HL-60 (cell line): ENCODE results near the gene PRKCSH.

Experiments
- DNase-seq, 2 experiments: peaks; one replicate each; pipeline ENCODE4 v3.0.0-alpha.2; 2010 to 2020; ENCODE audit warnings: low read depth in 1 of 2, low spot score in 1 of 2
- H3K27ac ChIP-seq: fragments of 250-450 bp; sonication (Bioruptor Pico); replicated peaks from 2 replicates; pipeline ENCODE4 v1.5.1; 2020; ENCODE audit warnings: mild to moderate bottlenecking, moderate library complexity
- H3K27me3 ChIP-seq: fragments of 250-450 bp; sonication (Bioruptor Pico); 2 replicates; pipeline ENCODE4 v1.5.1; 2021; ENCODE audit warnings: mild to moderate bottlenecking, moderate library complexity; ENCODE audit not compliant: insufficient read depth, poor library complexity, severe bottlenecking
- H3K4me3 ChIP-seq: replicated peaks from 2 replicates; pipeline ENCODE4 v1.5.1; 2011; ENCODE audit warnings: mild to moderate bottlenecking, control low read depth, low read length; ENCODE audit not compliant: insufficient read depth
- GABPA ChIP-seq: IDR thresholded peaks from 2 replicates; pipeline ENCODE4 v1.6.1; 2012; ENCODE audit warnings: low read depth
- POLR2AphosphoS5 ChIP-seq: IDR thresholded peaks from 2 replicates; pipeline ENCODE4 v1.6.1; 2012; ENCODE audit warnings: low read depth
- REST ChIP-seq: IDR thresholded peaks from 2 replicates; pipeline ENCODE4 v1.6.1; 2012; ENCODE audit warnings: low read depth; ENCODE audit not compliant: insufficient replicate concordance
- SPI1 ChIP-seq: IDR thresholded peaks from 2 replicates; pipeline ENCODE4 v1.6.1; 2012; ENCODE audit warnings: low read depth, mild to moderate bottlenecking, borderline replicate concordance
- TF ChIP-seq, protein P1 (sequence below): IDR thresholded peaks from one replicate; pipeline ENCODE4 v1.5.1; 2011; ENCODE audit warnings: low read length, control low read depth, inconsistent platforms; ENCODE audit not compliant: insufficient read depth

Gene PRKCSH

DNA sequence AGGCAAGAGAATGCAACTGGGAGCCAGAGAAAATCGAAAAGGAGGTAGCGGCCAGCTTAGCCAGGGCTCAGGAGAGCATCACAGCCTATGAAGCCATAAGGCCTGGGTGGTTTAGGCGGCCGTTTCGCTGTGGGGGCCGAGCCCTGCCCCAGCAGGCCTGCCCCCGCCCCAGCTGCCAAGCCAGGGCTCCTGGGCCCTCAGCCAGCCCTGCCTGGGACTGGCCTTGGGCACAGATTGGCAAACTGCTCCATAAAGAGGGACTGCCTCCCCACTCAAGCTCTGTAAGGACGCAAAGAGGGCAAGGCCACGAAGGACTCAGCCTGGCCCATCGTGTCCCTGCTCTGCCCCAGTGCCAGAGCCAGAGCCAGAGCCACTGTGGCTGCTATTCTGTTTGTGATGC, 60.0 kb downstream of the PRKCSH start:
- Histone ChIP-seq H3K4me3 (no peak overlapping the region), H3K27me3 (no peaks in the 10 kb centered on the region), H3K27ac (no peak overlapping the region)
- TF ChIP-seq REST (no peak), GABPA (no peak), SPI1 (no peak), POLR2AphosphoS5 (no peak)
- TF ChIP-seq, protein P1, sequence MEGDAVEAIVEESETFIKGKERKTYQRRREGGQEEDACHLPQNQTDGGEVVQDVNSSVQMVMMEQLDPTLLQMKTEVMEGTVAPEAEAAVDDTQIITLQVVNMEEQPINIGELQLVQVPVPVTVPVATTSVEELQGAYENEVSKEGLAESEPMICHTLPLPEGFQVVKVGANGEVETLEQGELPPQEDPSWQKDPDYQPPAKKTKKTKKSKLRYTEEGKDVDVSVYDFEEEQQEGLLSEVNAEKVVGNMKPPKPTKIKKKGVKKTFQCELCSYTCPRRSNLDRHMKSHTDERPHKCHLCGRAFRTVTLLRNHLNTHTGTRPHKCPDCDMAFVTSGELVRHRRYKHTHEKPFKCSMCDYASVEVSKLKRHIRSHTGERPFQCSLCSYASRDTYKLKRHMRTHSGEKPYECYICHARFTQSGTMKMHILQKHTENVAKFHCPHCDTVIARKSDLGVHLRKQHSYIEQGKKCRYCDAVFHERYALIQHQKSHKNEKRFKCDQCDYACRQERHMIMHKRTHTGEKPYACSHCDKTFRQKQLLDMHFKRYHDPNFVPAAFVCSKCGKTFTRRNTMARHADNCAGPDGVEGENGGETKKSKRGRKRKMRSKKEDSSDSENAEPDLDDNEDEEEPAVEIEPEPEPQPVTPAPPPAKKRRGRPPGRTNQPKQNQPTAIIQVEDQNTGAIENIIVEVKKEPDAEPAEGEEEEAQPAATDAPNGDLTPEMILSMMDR, result no peak
- DNase-seq, result no peak

DNA sequence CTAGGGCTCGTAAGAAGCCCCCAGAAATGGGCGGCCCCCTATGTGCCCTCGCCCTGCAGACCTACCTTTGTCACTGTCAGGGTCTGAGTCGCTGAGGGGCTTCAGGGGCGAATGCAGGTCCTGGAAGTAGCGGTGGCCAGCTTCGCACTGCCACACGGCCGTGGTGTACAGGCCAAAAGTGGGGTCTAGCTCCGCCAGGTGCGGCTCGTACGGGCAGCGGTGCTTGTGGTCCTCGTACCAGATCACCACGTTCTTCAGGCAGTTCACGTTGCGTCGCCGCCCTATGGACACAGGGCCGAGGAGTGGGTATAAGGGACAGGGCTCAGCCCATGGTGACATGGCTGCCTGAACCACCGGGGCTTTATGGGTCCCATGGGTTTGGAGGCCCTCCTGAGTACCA, 60.5 kb downstream of the PRKCSH start:
- Histone ChIP-seq H3K4me3 (no peak overlapping the region), H3K27me3 (no peaks in the 10 kb centered on the region), H3K27ac (no peak overlapping the region)
- TF ChIP-seq REST (no peak), POLR2AphosphoS5 (no peak), SPI1 (no peak), GABPA (no peak)
- TF ChIP-seq, protein P1, result no peak
- no peak for DNase-seq

- Histone ChIP-seq H3K4me3 (no peak overlapping the region), H3K27ac (no peak overlapping the region), H3K27me3 (no peaks in the 10 kb centered on the region)
- TF ChIP-seq GABPA, result no peak
- TF ChIP-seq, protein P1, result peak; percentile 66
- peak; percentile 47 to 72 for DNase-seq
Observed at GRCh38 chr19:11496391-11497163, 61.1 kb downstream of the PRKCSH start.
